SK-N-SH (cell line): ENCODE data around the gene TEAD1. TPM values are rescaled to one million over a fixed set of nuclear protein-coding genes. Genes with fewer than 3 reads are reported as not detected.

ENCODE experiments used
- CTCF ChIA-PET: fragments of 300-600, 350-600 bp; formaldehyde crosslinking; extraction: SDS; loops from one replicate; lab custom pipeline; 2021; lab: Yijun Ruan, JAX
- POLR2A ChIA-PET: fragments of 350-600 bp; sonication (Branson Sonifier 250); formaldehyde crosslinking; extraction: SDS; loops from one replicate; lab custom pipeline; 2020; ENCODE audit warnings: antibody characterized with exemption, inconsistent platforms; lab: Yijun Ruan, JAX
- DNase-seq: peaks from one replicate; pipeline ENCODE4 v3.0.0; 2012
- H2AFZ ChIP-seq: fragments of 200-600 bp; sonication (generic); 2 replicates; pipeline ENCODE4 v1.8.1; 2016; ENCODE audit warnings: antibody characterized with exemption, mild to moderate bottlenecking, low read depth
- H3F3A ChIP-seq: fragments of 200-600 bp; sonication (generic); replicated peaks from 2 replicates; pipeline ENCODE3; 2016; ENCODE audit warnings: antibody characterized with exemption, mild to moderate bottlenecking; ENCODE audit not compliant: insufficient read depth
- H3K27ac ChIP-seq, 2 experiments: fragments of 200-500 bp in 1 of 2; fragments of 200-600 bp in 1 of 2; sonication (Bioruptor generic) in 1 of 2; sonication (generic), shearing (Covaris generic) in 1 of 2; 2 replicates each; pipeline versions ENCODE4 v1.5.1 to v1.6.1; 2014 to 2016; ENCODE audit warnings: low read depth in 2 of 2, inconsistent platforms in 1 of 2, low read length in 1 of 2, mild to moderate bottlenecking in 1 of 2, mixed read lengths in 1 of 2
- H3K27me3 ChIP-seq: fragments of 200-600 bp; sonication (generic), shearing (Covaris generic); 2 replicates; pipeline ENCODE4 v1.6.1; 2016; ENCODE audit warnings: mixed run types; ENCODE audit not compliant: insufficient read depth
- H3K36me3 ChIP-seq, 2 experiments: fragments of 200-500 bp in 1 of 2; fragments of 200-600 bp in 1 of 2; sonication (Bioruptor generic) in 1 of 2; sonication (generic) in 1 of 2; replicated peaks in 1 of 2; 2 replicates each; pipeline versions ENCODE3 to v1.5.1; 2014 to 2016; ENCODE audit warnings: low read length in 1 of 2, mild to moderate bottlenecking in 1 of 2; ENCODE audit not compliant: insufficient read depth in 2 of 2, control insufficient read depth in 1 of 2
- H3K4me1 ChIP-seq, 2 experiments: fragments of 200-500 bp in 1 of 2; fragments of 200-600 bp in 1 of 2; sonication (Bioruptor generic) in 1 of 2; sonication (generic), shearing (Covaris generic) in 1 of 2; 2 replicates each; pipeline versions ENCODE4 v1.5.1 to v1.6.1; 2014 to 2016; ENCODE audit warnings: low read depth in 1 of 2, low read length in 1 of 2, mixed run types in 1 of 2; ENCODE audit not compliant: insufficient read depth in 2 of 2, control insufficient read depth in 1 of 2
- H3K4me2 ChIP-seq: fragments of 200-600 bp; sonication (generic), shearing (Covaris generic); 2 replicates; pipeline ENCODE4 v1.6.1; 2017; ENCODE audit warnings: mixed run types
- H3K4me3 ChIP-seq, 2 experiments: fragments of 200-500 bp in 1 of 2; fragments of 200-600 bp in 1 of 2; sonication (Bioruptor generic) in 1 of 2; sonication (generic), shearing (Covaris generic) in 1 of 2; 2 replicates each; pipeline versions ENCODE4 v1.5.1 to v1.8.1; 2014 to 2016; ENCODE audit warnings: low read depth in 2 of 2, inconsistent platforms in 1 of 2, low read length in 1 of 2, mild to moderate bottlenecking in 1 of 2, mixed read lengths in 1 of 2, moderate library complexity in 1 of 2
- H3K79me2 ChIP-seq: fragments of 200-600 bp; sonication (generic); 2 replicates; pipeline ENCODE4 v1.8.1; 2017; ENCODE audit warnings: mild to moderate bottlenecking; ENCODE audit not compliant: insufficient read depth
- H3K9ac ChIP-seq: fragments of 200-600 bp; sonication (generic); 2 replicates; pipeline ENCODE4 v1.6.1; 2017; ENCODE audit warnings: mixed run types
- H3K9me2 ChIP-seq: fragments of 200-600 bp; sonication (generic); 2 replicates; pipeline ENCODE4 v1.6.1; 2017; ENCODE audit warnings: mixed run types
- H3K9me3 ChIP-seq: fragments of 200-600 bp; sonication (generic); 2 replicates; pipeline ENCODE4 v1.6.1; 2017; ENCODE audit warnings: mixed run types, mild to moderate bottlenecking, moderate library complexity
- H4K20me1 ChIP-seq: fragments of 200-600 bp; sonication (generic); 2 replicates; pipeline ENCODE4 v1.6.1; 2017; ENCODE audit warnings: mild to moderate bottlenecking, mixed run types; ENCODE audit not compliant: insufficient read depth
- CHD2 ChIP-seq: fragments of 150-350 bp; IDR thresholded peaks from 2 replicates; pipeline ENCODE4 v1.6.1; 2018; ENCODE audit warnings: low read length; ENCODE audit not compliant: partially characterized antibody
- CTCF ChIP-seq: fragments of 200-600 bp; sonication (generic); IDR thresholded peaks from 2 replicates; pipeline ENCODE4 v1.6.1; 2017; ENCODE audit warnings: antibody characterized with exemption, mild to moderate bottlenecking, moderate library complexity
- ELF1 ChIP-seq: IDR thresholded peaks from 2 replicates; pipeline ENCODE4 v1.4.0; 2012
- EP300 ChIP-seq, 2 experiments: IDR thresholded peaks; 2 replicates each; pipeline versions ENCODE4 v1.4.0 to v1.6.1; 2012; ENCODE audit warnings: borderline replicate concordance in 1 of 2, low read depth in 1 of 2, low read length in 1 of 2
- GABPA ChIP-seq: IDR thresholded peaks from 2 replicates; pipeline ENCODE4 v1.4.0; 2012; ENCODE audit warnings: low read depth, mild to moderate bottlenecking
- GATA2 ChIP-seq: sonication (generic); formaldehyde crosslinking; IDR thresholded peaks from 2 replicates; pipeline ENCODE4 v1.5.0; 2020; ENCODE audit warnings: mild to moderate bottlenecking, missing genetic modification reagents
- IRF3 ChIP-seq: fragments of 150-350 bp; IDR thresholded peaks from 2 replicates; pipeline ENCODE4 v1.6.1; 2016; ENCODE audit warnings: mild to moderate bottlenecking, low read depth, low read length
- RCOR1 ChIP-seq: fragments of 150-350 bp; IDR thresholded peaks from 2 replicates; pipeline ENCODE4 v1.6.1; 2017; ENCODE audit warnings: antibody characterized with exemption, low read length
- RFX5 ChIP-seq: IDR thresholded peaks from 2 replicates; pipeline ENCODE4 v1.6.1; 2012; ENCODE audit warnings: mild to moderate bottlenecking, improper control_type of control experiment, low read length
- SIN3A ChIP-seq: IDR thresholded peaks from 2 replicates; pipeline ENCODE4 v1.6.1; 2012; ENCODE audit warnings: low read depth, mild to moderate bottlenecking, low read length, moderate library complexity, borderline replicate concordance
- TCF12 ChIP-seq: IDR thresholded peaks from 2 replicates; pipeline ENCODE4 v1.4.0; 2012
- TEAD4 ChIP-seq: IDR thresholded peaks from 2 replicates; pipeline ENCODE4 v1.4.0; 2012; ENCODE audit warnings: mild to moderate bottlenecking, borderline replicate concordance; ENCODE audit not compliant: insufficient read depth
- USF1 ChIP-seq: IDR thresholded peaks from 2 replicates; pipeline ENCODE4 v1.4.0; 2012; ENCODE audit warnings: low read depth, borderline replicate concordance
- USF2 ChIP-seq: fragments of 150-350 bp; IDR thresholded peaks from 2 replicates; pipeline ENCODE4 v1.6.1; 2017; ENCODE audit warnings: antibody characterized with exemption, low read length, low read depth, borderline replicate concordance
- WGBS: methylation state at CpG from one replicate; pipeline ENCODE4 v1.1.6; 2017; ENCODE audit warnings: low lambda C conversion rate; 5-methylcytosine and 5-hydroxymethylcytosine counted together
- polyA plus RNA-seq, 3 experiments: library from polyadenylated mRNA; depleted of rRNA; stranded (reverse); fragments of >200 nt; gene quantifications; 2 replicates each; pipeline ENCODE4 v1.2.3, GENCODE V29; 2012

Gene TEAD1
- polyA plus RNA-seq, 1 of the 3 experiments (the other 2 are of a cell fraction) = 31.2 TPM

GRCh38 chr11:12664385-12664784 is 9.8 kb upstream of the TEAD1 start:
- no peaks in the 10 kb centered on the region for H3K79me2 ChIP-seq
- H3K9me3 ChIP-seq = no peaks in the 10 kb centered on the region
- no peak overlapping the region for H3K4me2 ChIP-seq
- no peaks in the 10 kb centered on the region for H3F3A ChIP-seq
- no peaks in the 10 kb centered on the region for H4K20me1 ChIP-seq
- no peaks in the 10 kb centered on the region for H3K27me3 ChIP-seq
- H3K36me3 ChIP-seq = no peaks in the 10 kb centered on the region
- DNase-seq = no peak
- no peaks in the 10 kb centered on the region for H3K4me1 ChIP-seq
- H3K9ac ChIP-seq = no peak overlapping the region
- no peaks in the 10 kb centered on the region for H3K9me2 ChIP-seq
- no peak for TF ChIP-seq TEAD4
- no peak for TF ChIP-seq ELF1
- no peak overlapping the region for H3K27ac ChIP-seq
- ChIA-PET CTCF (interaction anchor here (0.6 kb wide), 1 partner anchor 336 kb away, joined by 3 read pairs; no protein-coding TSS in a partner anchor), POLR2A (no interaction called here)
- no peak overlapping the region for H3K4me3 ChIP-seq
- H2AFZ ChIP-seq = no peak overlapping the region
- 96% methylated on average over 1 of the region's 1 CpG for WGBS

GRCh38 chr11:12666915-12667314 is 7.3 kb upstream of the TEAD1 start:
- Histone ChIP-seq H3K9me2 (no peaks in the 10 kb centered on the region), H3K27me3 (no peaks in the 10 kb centered on the region), H3K4me3 (no peak overlapping the region), H3K27ac (no peak overlapping the region), H3K9ac (no peak overlapping the region), H3K36me3 (no peaks in the 10 kb centered on the region), H3K9me3 (no peaks in the 10 kb centered on the region), H2AFZ (no peak overlapping the region), H3K4me1 (no peaks in the 10 kb centered on the region), H4K20me1 (no peaks in the 10 kb centered on the region), H3F3A (no peaks in the 10 kb centered on the region), H3K4me2 (no peak overlapping the region), H3K79me2 (no peaks in the 10 kb centered on the region)
- WGBS = 69% methylated on average over 3 of the region's 3 CpGs
- ChIA-PET POLR2A (no interaction called here), CTCF (interaction anchor here (0.8 to 1.7 kb wide), 3 partner anchors 161 to 378 kb away, joined by 3 to 5 read pairs (median 3); no protein-coding TSS in a partner anchor)
- DNase-seq = no peak
- TF ChIP-seq RCOR1 (no peak), CHD2 (no peak), IRF3 (no peak), TCF12 (no peak), CTCF (no peak), USF1 (no peak), GATA2 (no peak), USF2 (no peak), GABPA (no peak), EP300 (IDR thresholded peaks at IDR 0.05; ENCODE audit: borderline replicate concordance in 1 of 2, low read depth in 1 of 2, low read length in 1 of 2) (no peak), RFX5 (no peak), SIN3A (no peak)
